Activated naive CD4-positive, alpha-beta T cell treated with anti-CD3 and anti-CD28 coated beads, Interleukin-2, amount 10 ng/mL, durations not matched to agents 7 days and 5 days (primary cell): Measurements from ENCODE around the gene WDR18.

ENCODE experiments used
- CTCF ChIA-PET: fragments of 350-600 bp; sonication (Branson Sonifier 250); formaldehyde crosslinking; loops from one replicate; lab custom pipeline; 2021; ENCODE audit warnings: antibody characterized with exemption; lab: Charles Lee
- DNase-seq: peaks from one replicate; pipeline ENCODE4 v3.0.0-alpha.2; 2020
- H3K27ac Mint-ChIP-seq: one replicate; pipeline ENCODE4 v1.8.0; 2021; ENCODE audit warnings: mild to moderate bottlenecking, moderate library complexity, mixed read lengths
- H3K27me3 Mint-ChIP-seq: one replicate; pipeline ENCODE4 v1.8.0; 2021; ENCODE audit warnings: mild to moderate bottlenecking, mixed read lengths
- H3K36me3 Mint-ChIP-seq: one replicate; pipeline ENCODE4 v1.8.0; 2021; ENCODE audit warnings: mixed read lengths
- H3K4me1 Mint-ChIP-seq: one replicate; pipeline ENCODE4 v1.8.0; 2021; ENCODE audit warnings: mixed read lengths
- H3K4me3 Mint-ChIP-seq: one replicate; pipeline ENCODE4 v1.8.0; 2021; ENCODE audit warnings: mild to moderate bottlenecking, moderate library complexity, mixed read lengths
- H3K9me3 Mint-ChIP-seq: one replicate; pipeline ENCODE4 v1.8.0; 2021; ENCODE audit warnings: mixed read lengths

The WDR18 gene

GRCh38 chr19:1032264-1032867 lies 48.2 kb downstream of the WDR18 start:
- H3K36me3 Mint-ChIP-seq, result peaks cover 46% of the 10 kb centered on the region
- H3K27ac Mint-ChIP-seq, result peak overlapping the region; percentile 83
- peaks cover 64% of the 10 kb centered on the region for H3K4me1 Mint-ChIP-seq
- H3K9me3 Mint-ChIP-seq, result no peaks in the 10 kb centered on the region
- H3K27me3 Mint-ChIP-seq, result no peaks in the 10 kb centered on the region
- CTCF ChIA-PET, result interaction anchor here (0.6 kb wide), 1 partner anchor 69 kb away, joined by 3 read pairs; no protein-coding TSS in a partner anchor
- no peak overlapping the region for H3K4me3 Mint-ChIP-seq
- no peak for DNase-seq

- Mint-ChIP-seq H3K9me3 (no peaks in the 10 kb centered on the region), H3K36me3 (peaks cover 50% of the 10 kb centered on the region), H3K27me3 (peaks cover 5% of the 10 kb centered on the region), H3K4me1 (peaks cover 78% of the 10 kb centered on the region), H3K27ac (peak overlapping the region; percentile 85), H3K4me3 (no peak overlapping the region)
- CTCF ChIA-PET, result interaction anchor here (1.6 kb wide), 1 partner anchor 65 kb away, joined by 3 read pairs; no protein-coding TSS in a partner anchor
- DNase-seq, result no peak
These were observed 52.0 kb downstream of the WDR18 start for GRCh38 chr19:1035998-1036621.

GRCh38 chr19:1037621-1038064 lies 53.5 kb downstream of the WDR18 start:
- CTCF ChIA-PET, result interaction anchor here (0.6 to 1.0 kb wide), 2 partner anchors 35 to 37 kb away, joined by 3 to 4 read pairs; no protein-coding TSS in a partner anchor
- H3K4me1 Mint-ChIP-seq, result peaks cover 74% of the 10 kb centered on the region
- H3K27me3 Mint-ChIP-seq, result peaks cover 5% of the 10 kb centered on the region

GRCh38 chr19:1038978-1039645 lies 55.0 kb downstream of the WDR18 start:
- Mint-ChIP-seq H3K27ac (peak overlapping the region; percentile 92), H3K4me1 (peaks cover 66% of the 10 kb centered on the region), H3K27me3 (peaks cover 5% of the 10 kb centered on the region), H3K9me3 (no peaks in the 10 kb centered on the region), H3K4me3 (peak overlapping the region; percentile 100), H3K36me3 (peaks cover 42% of the 10 kb centered on the region)
- CTCF ChIA-PET, result interaction anchor here (1.3 to 2.3 kb wide), 3 partner anchors 10 to 205 kb away, joined by 3 to 6 read pairs (median 4); no protein-coding TSS in a partner anchor
- DNase-seq, result no peak

More at GRCh38 chr19:1037621-1038064, 53.5 kb downstream of the WDR18 start:
- peak; percentile 51 for DNase-seq
- peaks cover 48% of the 10 kb centered on the region for H3K36me3 Mint-ChIP-seq
- H3K4me3 Mint-ChIP-seq, result peak overlapping the region; percentile 100
- no peaks in the 10 kb centered on the region for H3K9me3 Mint-ChIP-seq
- peak overlapping the region; percentile 92 for H3K27ac Mint-ChIP-seq

- H3K9me3 Mint-ChIP-seq, result no peaks in the 10 kb centered on the region
- CTCF ChIA-PET, result interaction anchor here (1.3 to 2.3 kb wide), 4 partner anchors 11 to 205 kb away, joined by 3 to 6 read pairs (median 5); partner anchors contain the start of gene ARHGAP45
- peak within 1 kb of the TSS; percentile 100 for H3K4me3 Mint-ChIP-seq
- H3K4me1 Mint-ChIP-seq, result peaks cover 66% of the 10 kb centered on the region
- peaks cover 5% of the 10 kb centered on the region for H3K27me3 Mint-ChIP-seq
- H3K36me3 Mint-ChIP-seq, result peaks cover 49% of the 10 kb centered on the region
- H3K27ac Mint-ChIP-seq, result peak within 1 kb of the TSS; percentile 92
- DNase-seq, result peak; percentile 100
These were observed 55.7 kb downstream of the WDR18 start, which contains the start of gene ABCA7 for GRCh38 chr19:1039646-1040475. Gene ABCA7, plus strand, starts transcription at chr19:1040107. Its CDS starts 1,255 bp downstream, at chr19:1041362.

- Mint-ChIP-seq H3K4me1 (peaks cover 63% of the 10 kb centered on the region), H3K9me3 (peaks cover 2% of the 10 kb centered on the region), H3K36me3 (peaks cover 48% of the 10 kb centered on the region), H3K27ac (peak overlapping the region; percentile 92), H3K27me3 (peaks cover 5% of the 10 kb centered on the region), H3K4me3 (peak overlapping the region; percentile 100)
- DNase-seq, result peak; percentile 96
- CTCF ChIA-PET, result interaction anchor here (0.9 to 2.3 kb wide), 6 partner anchors 12 to 204 kb away, joined by 3 to 6 read pairs (median 4); partner anchors contain the start of gene ARHGAP45
These were observed 56.5 kb downstream of the WDR18 start for GRCh38 chr19:1040476-1041271.

GRCh38 chr19:1041272-1041834 lies 57.2 kb downstream of the WDR18 start:
- CTCF ChIA-PET, result interaction anchor here (0.9 to 1.3 kb wide), 3 partner anchors 16 to 26 kb away, joined by 3 to 6 read pairs (median 4); partner anchors contain the start of gene ARHGAP45
- H3K4me1 Mint-ChIP-seq, result peaks cover 56% of the 10 kb centered on the region
- H3K27ac Mint-ChIP-seq, result peak overlapping the region; percentile 92
- peaks cover 46% of the 10 kb centered on the region for H3K36me3 Mint-ChIP-seq
- DNase-seq, result no peak
- H3K27me3 Mint-ChIP-seq, result peaks cover 5% of the 10 kb centered on the region
- H3K4me3 Mint-ChIP-seq, result peak overlapping the region; percentile 100
- peaks cover 2% of the 10 kb centered on the region for H3K9me3 Mint-ChIP-seq

- Mint-ChIP-seq H3K27ac (no peak overlapping the region), H3K9me3 (peaks cover 2% of the 10 kb centered on the region), H3K4me1 (peaks cover 53% of the 10 kb centered on the region), H3K27me3 (peaks cover 5% of the 10 kb centered on the region), H3K4me3 (no peak overlapping the region), H3K36me3 (peaks cover 45% of the 10 kb centered on the region)
- CTCF ChIA-PET, result interaction anchor here (0.7 to 1.3 kb wide), 2 partner anchors 11 to 15 kb away, joined by 3 read pairs; no protein-coding TSS in a partner anchor
- DNase-seq, result no peak
These were observed 57.9 kb downstream of the WDR18 start for GRCh38 chr19:1041835-1042685.

- no peak overlapping the region for H3K27ac Mint-ChIP-seq
- CTCF ChIA-PET, result interaction anchor here (0.6 to 0.7 kb wide), 2 partner anchors 10 to 394 kb away, joined by 3 read pairs; no protein-coding TSS in a partner anchor
- no peak for DNase-seq
- H3K9me3 Mint-ChIP-seq, result peaks cover 2% of the 10 kb centered on the region
- peaks cover 46% of the 10 kb centered on the region for H3K4me1 Mint-ChIP-seq
- H3K27me3 Mint-ChIP-seq, result peaks cover 5% of the 10 kb centered on the region
- H3K36me3 Mint-ChIP-seq, result peaks cover 40% of the 10 kb centered on the region
- H3K4me3 Mint-ChIP-seq, result no peak overlapping the region
These were observed 58.8 kb downstream of the WDR18 start for GRCh38 chr19:1042689-1043511.
